GM12878 (cell line): ENCODE measurements around the gene P4HA3.

Source experiments
- BCL3 ChIP-seq: IDR thresholded peaks from 2 replicates; pipeline ENCODE4 v1.6.1; 2011; ENCODE audit warnings: borderline replicate concordance, low read depth, mild to moderate bottlenecking, moderate library complexity, low read length; ENCODE audit not compliant: insufficient read depth, poor library complexity, severe bottlenecking
- BHLHE40 ChIP-seq, 2 experiments: fragments of 450-650 bp in 1 of 2; IDR thresholded peaks; 2 replicates each; pipeline ENCODE4 v1.6.1; 2011 to 2017; ENCODE audit warnings: low read depth in 2 of 2, borderline replicate concordance in 1 of 2, improper control_type of control experiment in 1 of 2, low read length in 1 of 2, mild to moderate bottlenecking in 1 of 2
- CEBPB ChIP-seq, 2 experiments: fragments of 150-350 bp in 1 of 2; IDR thresholded peaks; 2 replicates each; pipeline ENCODE4 v1.6.1; 2012 to 2014; ENCODE audit warnings: low read depth in 2 of 2, low read length in 2 of 2, borderline replicate concordance in 1 of 2, inconsistent platforms in 1 of 2
- CEBPZ ChIP-seq: fragments of 150-350 bp; IDR thresholded peaks from 2 replicates; pipeline ENCODE4 v1.6.1; 2016; ENCODE audit warnings: low read depth, low read length
- CTCF ChIP-seq, 3 experiments: IDR thresholded peaks in 2 of 3; conservative IDR thresholded peaks in 1 of 3; 2 replicates each; pipeline ENCODE4 v1.5.1; 2011; ENCODE audit warnings: low read depth in 3 of 3, low read length in 3 of 3, mild to moderate bottlenecking in 3 of 3, control low read depth in 2 of 3, moderate library complexity in 2 of 3, inconsistent platforms in 1 of 3, mixed read lengths in 1 of 3; ENCODE audit not compliant: control insufficient read depth in 2 of 3, insufficient read depth in 1 of 3; ENCODE audit errors: extremely low read depth in 1 of 3
- LARP7 ChIP-seq: fragments of 450-650 bp; IDR thresholded peaks from 2 replicates; pipeline ENCODE4 v1.6.1; 2017; ENCODE audit warnings: mild to moderate bottlenecking
- NFIC ChIP-seq: IDR thresholded peaks from 2 replicates; pipeline ENCODE4 v1.6.1; 2012; ENCODE audit warnings: low read depth, mild to moderate bottlenecking, inconsistent platforms, low read length, moderate library complexity
- PAX5 ChIP-seq: IDR thresholded peaks from 2 replicates; pipeline ENCODE4 v1.6.1; 2011; ENCODE audit warnings: low read depth, low read length, borderline replicate concordance
- POLR2AphosphoS5 ChIP-seq: IDR thresholded peaks from 2 replicates; pipeline ENCODE4 v1.6.1; 2011; ENCODE audit warnings: mild to moderate bottlenecking, low read length, inconsistent platforms
- RAD21 ChIP-seq: IDR thresholded peaks from 2 replicates; pipeline ENCODE4 v1.6.1; 2011; ENCODE audit warnings: mild to moderate bottlenecking, low read depth, low read length, moderate library complexity; ENCODE audit not compliant: insufficient read depth
- SMC3 ChIP-seq: IDR thresholded peaks from 2 replicates; pipeline ENCODE4 v1.6.1; 2011; ENCODE audit warnings: low read length, improper control_type of control experiment, borderline replicate concordance
- USF2 ChIP-seq: IDR thresholded peaks from 2 replicates; pipeline ENCODE4 v1.6.1; 2011; ENCODE audit warnings: low read depth, low read length, improper control_type of control experiment, borderline replicate concordance
- ZNF622 ChIP-seq: fragments of 450-650 bp; IDR thresholded peaks from 2 replicates; pipeline ENCODE4 v1.6.1; 2017; ENCODE audit warnings: mild to moderate bottlenecking, inconsistent platforms

GRCh38 chr11:74307434-74307833, 4.0 kb downstream of the P4HA3 start:
- TF ChIP-seq POLR2AphosphoS5 (no peak), BCL3 (no peak), ZNF622 (no peak), CEBPB (IDR thresholded peaks at IDR 0.05; ENCODE audit: borderline replicate concordance in 1 of 2, low read depth in 2 of 2, low read length in 2 of 2) (no peak), BHLHE40 (IDR thresholded peaks at IDR 0.05; ENCODE audit: borderline replicate concordance in 1 of 2, low read depth in 2 of 2, low read length in 1 of 2) (no peak), RAD21 (no peak), CEBPZ (no peak), NFIC (no peak), USF2 (no peak), CTCF (IDR thresholded peaks at IDR 0.05 in 2 of 3, conservative IDR thresholded peaks at IDR 0.05 in 1 of 3; ENCODE audit: control insufficient read depth in 2 of 3, extremely low read depth in 1 of 3, insufficient read depth in 1 of 3, low read depth in 3 of 3, low read length in 3 of 3) (no peak), SMC3 (no peak), LARP7 (no peak), PAX5 (no peak)
